HL-60 (cell line): ENCODE results near the gene HIF3A.

Experiments
- DNase-seq, 2 experiments: peaks; one replicate each; pipeline ENCODE4 v3.0.0-alpha.2; 2010 to 2020; ENCODE audit warnings: low read depth in 1 of 2, low spot score in 1 of 2
- H3K27ac ChIP-seq: fragments of 250-450 bp; sonication (Bioruptor Pico); replicated peaks from 2 replicates; pipeline ENCODE4 v1.5.1; 2020; ENCODE audit warnings: mild to moderate bottlenecking, moderate library complexity
- H3K27me3 ChIP-seq: fragments of 250-450 bp; sonication (Bioruptor Pico); 2 replicates; pipeline ENCODE4 v1.5.1; 2021; ENCODE audit warnings: mild to moderate bottlenecking, moderate library complexity; ENCODE audit not compliant: insufficient read depth, poor library complexity, severe bottlenecking
- H3K4me3 ChIP-seq: replicated peaks from 2 replicates; pipeline ENCODE4 v1.5.1; 2011; ENCODE audit warnings: mild to moderate bottlenecking, control low read depth, low read length; ENCODE audit not compliant: insufficient read depth
- CTCF ChIP-seq: IDR thresholded peaks from one replicate; pipeline ENCODE4 v1.5.1; 2011; ENCODE audit warnings: low read length, control low read depth, inconsistent platforms; ENCODE audit not compliant: insufficient read depth
- GABPA ChIP-seq: IDR thresholded peaks from 2 replicates; pipeline ENCODE4 v1.6.1; 2012; ENCODE audit warnings: low read depth
- POLR2AphosphoS5 ChIP-seq: IDR thresholded peaks from 2 replicates; pipeline ENCODE4 v1.6.1; 2012; ENCODE audit warnings: low read depth
- REST ChIP-seq: IDR thresholded peaks from 2 replicates; pipeline ENCODE4 v1.6.1; 2012; ENCODE audit warnings: low read depth; ENCODE audit not compliant: insufficient replicate concordance
- SPI1 ChIP-seq: IDR thresholded peaks from 2 replicates; pipeline ENCODE4 v1.6.1; 2012; ENCODE audit warnings: low read depth, mild to moderate bottlenecking, borderline replicate concordance

HIF3A gene

GRCh38 chr19:46296202-46296480 lies 701 bp upstream of the HIF3A start:
- TF ChIP-seq CTCF (no peak), GABPA (no peak), SPI1 (no peak), POLR2AphosphoS5 (no peak), REST (no peak)
- Histone ChIP-seq H3K27me3 (peaks cover 10% of the 10 kb centered on the region), H3K4me3 (no peak overlapping the region), H3K27ac (no peak overlapping the region)
- DNase-seq: no peak

- DNase-seq: no peak
- Histone ChIP-seq H3K4me3 (no peak overlapping the region), H3K27ac (no peak overlapping the region)
These were observed 1.0 kb downstream of the HIF3A start for GRCh38 chr19:46297700-46298478.

More at GRCh38 chr19:46297700-46298478, 1.0 kb downstream of the HIF3A start:
- no peak for TF ChIP-seq SPI1
- TF ChIP-seq GABPA: no peak
- TF ChIP-seq CTCF: no peak
- TF ChIP-seq POLR2AphosphoS5: no peak
- TF ChIP-seq REST: no peak
- H3K27me3 ChIP-seq: peaks cover 10% of the 10 kb centered on the region
